Body of pancreas (tissue), 4 donors: Measurements from ENCODE around the gene IFI27. TPM values are rescaled to one million over a fixed set of nuclear protein-coding genes. Genes with fewer than 3 reads are reported as not detected.

Source experiments
- ATAC-seq: fragments of 150-250 bp; one replicate; pipeline ENCODE4 v1.9.1; 2016
- DNase-seq, 4 donors: peaks; one replicate each; pipeline ENCODE4 v3.0.0-alpha.2; 2019
- H3K27ac ChIP-seq, 4 donors: fragments of 200-600 bp; sonication (generic); 1 replicate in 3 of 4; 2 replicates in 1 of 4; pipeline versions ENCODE4 v1.5.1 to v1.6.1; 2016 to 2019; ENCODE audit warnings: mild to moderate bottlenecking in 1 of 4, mixed read lengths in 1 of 4, moderate library complexity in 1 of 4
- H3K27me3 ChIP-seq, 2 donors: fragments of 200-600 bp; sonication (generic); one replicate each; pipeline ENCODE4 v1.6.0; 2016; ENCODE audit warnings: mild to moderate bottlenecking in 1 of 2
- H3K36me3 ChIP-seq, 2 donors: fragments of 200-600 bp; sonication (generic); replicated peaks in 1 of 2; 2 replicates each; pipeline ENCODE4 v1.5.1; 2016; ENCODE audit warnings: low read depth in 2 of 2; ENCODE audit not compliant: insufficient read depth in 1 of 2
- H3K4me1 ChIP-seq: fragments of 200-600 bp; sonication (generic); one replicate; pipeline ENCODE4 v1.6.0; 2016
- H3K4me3 ChIP-seq, 2 donors: fragments of 200-600 bp; sonication (generic); 1 replicate in 1 of 2; 2 replicates in 1 of 2; pipeline ENCODE4 v1.5.1; 2016 to 2019
- H3K9me3 ChIP-seq, 3 donors: fragments of 200-600 bp; sonication (generic); 1 replicate in 2 of 3; 2 replicates in 1 of 3; pipeline ENCODE4 v1.5.1; 2016
- POLR2A ChIP-seq, 3 donors: fragments of 450-650 bp; IDR thresholded peaks; one replicate each; pipeline ENCODE4 v1.6.1; 2016; ENCODE audit warnings: antibody characterized with exemption in 3 of 3, mild to moderate bottlenecking in 2 of 3
- WGBS, 2 donors: methylation state at CpG; one replicate each; pipeline ENCODE4 v1.1.5; 2017; 5-methylcytosine and 5-hydroxymethylcytosine counted together
- intact Hi-C: fragments of 100-400 bp; cut with DNase I; formaldehyde crosslinking; loops from one replicate; pipeline ENCODE4 v1.15.1; 2023
- total RNA-seq, 2 donors: library from RNA; depleted of rRNA; stranded (reverse); fragments of >200 nt; gene quantifications; one replicate each; pipeline ENCODE4 v1.1.0, GENCODE V29; 2016
- TF ChIP-seq, protein P1 (sequence below), 7 experiments: fragments of 450-650 bp in 4 of 7; fragments of 200-600 bp in 3 of 7; sonication (generic) in 3 of 7; IDR thresholded peaks; one replicate each; pipeline ENCODE4 v1.5.1; 2016 to 2019; ENCODE audit warnings: antibody characterized with exemption in 7 of 7

Gene IFI27
- total RNA-seq, 2 donors from 2014 or later: 8.8 to 38.6 TPM

DNA sequence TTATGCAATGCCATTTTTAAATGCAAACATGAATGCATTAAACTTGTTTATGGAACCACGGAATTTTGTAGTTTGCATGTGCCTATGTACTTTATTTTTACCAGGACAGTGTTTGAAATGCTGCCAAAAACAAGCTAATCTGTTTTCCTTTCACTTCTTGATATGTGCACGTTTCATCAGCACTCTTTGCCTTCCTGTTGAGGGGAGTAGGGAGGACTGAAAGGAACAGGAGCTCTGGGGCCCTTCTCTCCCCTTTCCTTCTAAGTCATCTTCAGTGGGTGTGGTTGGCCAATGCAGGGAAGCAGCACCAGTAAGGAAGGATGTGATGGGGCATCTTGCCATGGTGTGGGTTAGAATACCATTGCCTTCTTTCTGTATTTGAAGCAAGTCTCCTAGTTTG lies 51.4 kb downstream of the IFI27 start:
- Histone ChIP-seq H3K36me3 (no peaks in the 10 kb centered on the region), H3K4me3 (no peak overlapping the region), H3K4me1 (peaks cover 8% of the 10 kb centered on the region), H3K27me3 (no peaks in the 10 kb centered on the region), H3K9me3 (no peaks in the 10 kb centered on the region), H3K27ac (no peak overlapping the region)
- 0% methylated on average over 2 of the region's 2 CpGs for WGBS, 2 donors
- ATAC-seq: peak; percentile 35
- intact Hi-C loops: no loop called here
- DNase-seq: no peak
- TF ChIP-seq, protein P1, sequence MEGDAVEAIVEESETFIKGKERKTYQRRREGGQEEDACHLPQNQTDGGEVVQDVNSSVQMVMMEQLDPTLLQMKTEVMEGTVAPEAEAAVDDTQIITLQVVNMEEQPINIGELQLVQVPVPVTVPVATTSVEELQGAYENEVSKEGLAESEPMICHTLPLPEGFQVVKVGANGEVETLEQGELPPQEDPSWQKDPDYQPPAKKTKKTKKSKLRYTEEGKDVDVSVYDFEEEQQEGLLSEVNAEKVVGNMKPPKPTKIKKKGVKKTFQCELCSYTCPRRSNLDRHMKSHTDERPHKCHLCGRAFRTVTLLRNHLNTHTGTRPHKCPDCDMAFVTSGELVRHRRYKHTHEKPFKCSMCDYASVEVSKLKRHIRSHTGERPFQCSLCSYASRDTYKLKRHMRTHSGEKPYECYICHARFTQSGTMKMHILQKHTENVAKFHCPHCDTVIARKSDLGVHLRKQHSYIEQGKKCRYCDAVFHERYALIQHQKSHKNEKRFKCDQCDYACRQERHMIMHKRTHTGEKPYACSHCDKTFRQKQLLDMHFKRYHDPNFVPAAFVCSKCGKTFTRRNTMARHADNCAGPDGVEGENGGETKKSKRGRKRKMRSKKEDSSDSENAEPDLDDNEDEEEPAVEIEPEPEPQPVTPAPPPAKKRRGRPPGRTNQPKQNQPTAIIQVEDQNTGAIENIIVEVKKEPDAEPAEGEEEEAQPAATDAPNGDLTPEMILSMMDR (IDR thresholded peaks at IDR 0.05): no peak
- no peak for TF ChIP-seq POLR2A (IDR thresholded peaks at IDR 0.05)

DNA sequence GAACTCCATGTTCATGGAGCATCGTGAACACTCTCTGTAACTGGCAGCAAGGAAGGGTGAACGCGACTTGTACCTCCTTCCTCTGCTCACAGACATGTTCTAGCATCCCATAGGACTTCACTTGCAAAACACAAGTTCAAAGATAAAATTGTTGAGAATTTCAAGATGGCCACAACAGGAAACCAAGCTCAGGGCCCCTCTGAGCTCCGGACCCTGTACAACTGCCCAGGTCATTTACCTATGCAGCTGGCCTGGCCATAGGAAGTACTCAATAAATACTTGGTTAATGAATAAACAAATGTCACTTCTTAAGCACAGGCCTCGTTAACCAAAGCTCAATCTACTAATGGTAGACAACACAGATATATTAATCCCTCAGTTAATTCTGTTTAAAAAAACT lies 51.9 kb downstream of the IFI27 start:
- H3K4me1 ChIP-seq: peaks cover 8% of the 10 kb centered on the region
- H3K27ac ChIP-seq: no peak overlapping the region
- intact Hi-C loops: no loop called here
- 77 to 87% methylated on average over 5 of the region's 5 CpGs for WGBS, 2 donors
- ATAC-seq (no peak), DNase-seq (no peak)
- no peaks in the 10 kb centered on the region for H3K27me3 ChIP-seq
- no peaks in the 10 kb centered on the region for H3K36me3 ChIP-seq
- no peak overlapping the region for H3K4me3 ChIP-seq
- TF ChIP-seq, protein P1 (IDR thresholded peaks at IDR 0.05): no peak
- TF ChIP-seq POLR2A (IDR thresholded peaks at IDR 0.05): no peak
- H3K9me3 ChIP-seq: no peaks in the 10 kb centered on the region

DNA sequence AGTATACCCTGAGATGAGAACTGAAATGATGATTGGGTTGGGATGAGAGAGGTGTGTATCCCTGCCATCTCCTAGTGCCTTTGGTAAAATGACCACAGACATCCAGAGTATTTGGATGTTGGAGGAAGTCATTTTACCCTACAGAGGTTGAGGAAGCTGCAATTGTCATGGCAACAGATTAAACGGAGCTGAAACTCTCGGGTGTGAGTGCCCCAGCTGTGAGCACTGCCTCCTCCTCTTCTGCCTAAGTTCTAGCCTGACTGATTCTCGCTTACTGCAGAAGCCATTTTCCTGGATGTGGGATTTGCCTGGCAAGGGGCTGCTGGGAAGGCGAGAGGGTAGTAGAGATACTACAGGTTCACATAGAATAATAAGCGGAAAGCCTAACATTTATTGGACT lies 53.3 kb downstream of the IFI27 start:
- no peak overlapping the region for H3K4me3 ChIP-seq
- H3K27ac ChIP-seq: no peak overlapping the region
- no peaks in the 10 kb centered on the region for H3K27me3 ChIP-seq
- H3K36me3 ChIP-seq: no peaks in the 10 kb centered on the region
- ATAC-seq: no peak
- DNase-seq: no peak
- WGBS, 2 donors: 71 to 75% methylated on average over 5 of the region's 5 CpGs
- intact Hi-C loops: no loop called here
- TF ChIP-seq, protein P1 (IDR thresholded peaks at IDR 0.05): no peak
- no peak for TF ChIP-seq POLR2A (IDR thresholded peaks at IDR 0.05)
- H3K9me3 ChIP-seq: no peaks in the 10 kb centered on the region
- peaks cover 8% of the 10 kb centered on the region for H3K4me1 ChIP-seq

DNA sequence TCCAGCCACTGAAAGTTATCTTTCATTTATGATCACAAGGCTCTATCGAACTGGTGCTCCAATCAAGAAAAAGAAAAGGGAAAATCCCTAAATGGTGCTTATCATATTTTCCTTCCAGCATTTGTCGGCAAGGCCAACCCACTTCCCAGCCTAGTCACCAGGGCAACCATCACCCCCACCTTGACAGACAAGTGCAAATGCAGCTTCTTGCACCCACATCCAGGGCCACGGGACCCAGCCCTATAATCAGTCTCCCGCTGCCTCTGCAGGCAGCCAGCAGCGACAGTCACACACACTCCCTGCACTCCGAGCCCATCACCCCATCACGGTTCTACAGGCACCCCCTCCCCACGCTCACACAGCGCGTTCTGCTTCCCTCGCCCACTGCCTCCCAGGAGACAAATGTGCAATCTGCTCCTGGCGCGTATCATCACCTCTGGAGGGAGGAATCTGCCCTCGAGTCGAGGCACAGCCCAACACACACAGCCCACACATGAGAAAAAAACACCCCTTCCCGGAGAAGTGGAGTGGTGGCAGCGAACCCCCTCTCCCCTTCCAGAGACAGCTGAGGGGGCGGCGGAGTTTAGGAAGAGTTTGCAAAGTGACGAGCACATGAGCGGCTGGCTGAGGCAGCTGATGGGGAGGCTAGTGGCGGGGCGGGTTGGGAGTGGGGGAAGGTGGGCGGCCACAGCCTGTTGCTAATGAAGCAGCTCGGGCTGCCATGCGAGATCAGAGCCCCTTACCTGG lies 54.3 kb downstream of the IFI27 start:
- Histone ChIP-seq H3K9me3 (no peaks in the 10 kb centered on the region), H3K4me1 (peaks cover 8% of the 10 kb centered on the region), H3K27ac (no peak overlapping the region), H3K36me3 (no peaks in the 10 kb centered on the region), H3K27me3 (no peaks in the 10 kb centered on the region), H3K4me3 (no peak overlapping the region)
- intact Hi-C loops: no loop called here
- TF ChIP-seq, protein P1 (IDR thresholded peaks at IDR 0.05): no peak
- no peak for TF ChIP-seq POLR2A (IDR thresholded peaks at IDR 0.05)
- DNase-seq: no peak
- ATAC-seq: no peak
- WGBS, 2 donors: 28 to 44% methylated on average over 19 to 24 of the region's 26 CpGs

DNA sequence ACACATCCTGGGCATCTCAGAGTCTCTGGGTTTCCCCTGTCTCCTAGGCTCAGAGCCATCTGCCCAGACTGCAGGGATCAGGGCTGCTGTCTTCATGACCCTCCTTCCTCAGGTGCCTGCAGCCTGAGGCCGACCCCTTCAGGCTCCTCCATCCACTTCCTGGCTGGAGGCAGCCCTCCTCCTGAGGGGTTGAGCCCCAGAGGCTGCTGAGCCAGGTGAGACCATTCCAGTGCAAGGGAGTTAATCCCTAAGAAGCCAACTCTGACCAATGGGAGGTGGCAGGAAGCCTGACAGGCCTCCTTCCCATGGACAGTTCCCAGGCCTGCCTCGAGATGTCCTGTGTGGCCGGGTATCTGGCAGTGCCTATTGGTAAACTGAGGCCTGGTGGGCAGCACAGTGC lies 55.2 kb downstream of the IFI27 start:
- no peak for ATAC-seq
- TF ChIP-seq POLR2A (IDR thresholded peaks at IDR 0.05): no peak
- TF ChIP-seq, protein P1 (IDR thresholded peaks at IDR 0.05): no peak
- 87 to 100% methylated on average over 2 to 3 of the region's 3 CpGs for WGBS, 2 donors
- Histone ChIP-seq H3K27ac (no peak overlapping the region), H3K27me3 (no peaks in the 10 kb centered on the region), H3K9me3 (no peaks in the 10 kb centered on the region), H3K36me3 (no peaks in the 10 kb centered on the region), H3K4me1 (peaks cover 8% of the 10 kb centered on the region), H3K4me3 (no peak overlapping the region)
- no peak for DNase-seq
- intact Hi-C loops: no loop called here
